Panc1 (cell line): ENCODE measurements around the gene SHROOM2. TPM values are rescaled to one million over a fixed set of nuclear protein-coding genes. Genes with fewer than 3 reads are reported as not detected.

Experiments
- ATAC-seq: fragments of 200-7000 bp; cut with Tn5 transposase; 2 replicates; pipeline ENCODE4 v1.9.1; 2020; ENCODE audit warnings: mild to moderate bottlenecking, moderate library complexity
- BruUV-seq: library from RNA; stranded (reverse); fragments of 400-500 nt; replicated peaks from 2 replicates; lab custom pipeline; 2021; lab: Mats Ljungman, UMichigan
- CTCF ChIA-PET: fragments of 300-600 bp; sonication (Branson Sonifier 250); formaldehyde crosslinking; loops from one replicate; lab custom pipeline; 2022; ENCODE audit warnings: antibody characterized with exemption; lab: Charles Lee
- POLR2A ChIA-PET: fragments of 300-600 bp; sonication (Branson Sonifier 250); formaldehyde crosslinking; loops from one replicate; lab custom pipeline; 2022; ENCODE audit warnings: antibody characterized with exemption; lab: Charles Lee
- DNase-seq: peaks from one replicate; pipeline ENCODE4 v3.0.0-alpha.2; 2010; ENCODE audit warnings: low read depth, low spot score
- H3K27ac ChIP-seq: 2 replicates; pipeline ENCODE4 v1.5.1; 2011; ENCODE audit warnings: mild to moderate bottlenecking, low read length, inconsistent platforms
- H3K27me3 ChIP-seq: fragments of 200-500 bp; sonication (Bioruptor generic); 2 replicates; pipeline ENCODE4 v1.6.0; 2014; ENCODE audit warnings: low read length, inconsistent platforms; ENCODE audit not compliant: control insufficient read depth, insufficient read depth
- H3K36me3 ChIP-seq: fragments of 200-500 bp; sonication (Bioruptor generic); 2 replicates; pipeline ENCODE4 v1.5.1; 2014; ENCODE audit warnings: inconsistent platforms, mild to moderate bottlenecking, low read length, moderate library complexity; ENCODE audit not compliant: control insufficient read depth, insufficient read depth
- H3K4me1 ChIP-seq: 2 replicates; pipeline ENCODE4 v1.5.1; 2011; ENCODE audit warnings: inconsistent platforms, mild to moderate bottlenecking, low read length, moderate library complexity; ENCODE audit not compliant: control insufficient read depth, insufficient read depth
- H3K4me3 ChIP-seq, 2 experiments: 2 replicates each; pipeline ENCODE4 v1.5.1; 2011 to 2012; ENCODE audit warnings: low read depth in 2 of 2, low read length in 2 of 2, mild to moderate bottlenecking in 2 of 2, inconsistent platforms in 1 of 2, moderate library complexity in 1 of 2
- H3K9me3 ChIP-seq: fragments of 200-500 bp; sonication (Bioruptor generic); 2 replicates; pipeline ENCODE4 v1.5.1; 2014; ENCODE audit warnings: low read depth, mild to moderate bottlenecking, inconsistent platforms, low read length, moderate library complexity; ENCODE audit not compliant: control insufficient read depth, insufficient read depth
- POLR2AphosphoS5 ChIP-seq: IDR thresholded peaks from 2 replicates; pipeline ENCODE4 v1.6.1; 2012; ENCODE audit warnings: mild to moderate bottlenecking, low read depth, low read length, moderate library complexity
- SIN3A ChIP-seq: IDR thresholded peaks from 2 replicates; pipeline ENCODE4 v1.6.1; 2012; ENCODE audit warnings: low read depth, mild to moderate bottlenecking, low read length, moderate library complexity, borderline replicate concordance; ENCODE audit not compliant: insufficient read depth
- TCF7L2 ChIP-seq: IDR thresholded peaks from 2 replicates; pipeline ENCODE4 v1.6.1; 2011; ENCODE audit warnings: mild to moderate bottlenecking, low read depth, low read length, inconsistent platforms
- in situ Hi-C: cut with HindIII; loops from 2 replicates; pipeline ENCODE4 v1.10.0; 2016; ENCODE audit warnings: low sequenced_read_pairs, low pct_unique_long_range_greater_than_20kb
- intact Hi-C: fragments of 100-400 bp; cut with micrococcal nuclease; formaldehyde crosslinking; loops from one replicate; pipeline ENCODE4 v1.10.0; 2022; ENCODE audit not compliant: unreplicated experiment
- total RNA-seq: library from RNA; stranded (reverse); gene quantifications from one replicate; pipeline ENCODE4 v1.2.1, GENCODE V29; 2021; ENCODE audit not compliant: unreplicated experiment
- TF ChIP-seq, protein P1 (sequence below), 2 experiments: IDR thresholded peaks; 2 replicates each; pipeline ENCODE4 v1.6.1; 2011 to 2012; ENCODE audit warnings: low read depth in 2 of 2, control low read depth in 1 of 2, low read length in 1 of 2, mild to moderate bottlenecking in 1 of 2, moderate library complexity in 1 of 2; ENCODE audit not compliant: insufficient read depth in 1 of 2
- TF ChIP-seq, protein P2 (sequence below): fragments of 450-650 bp; IDR thresholded peaks from 2 replicates; pipeline ENCODE4 v1.5.1; 2017; ENCODE audit warnings: mild to moderate bottlenecking

Gene SHROOM2
- total RNA-seq, 1 experiment from 2014 or later, result 0.72 TPM

DNA sequence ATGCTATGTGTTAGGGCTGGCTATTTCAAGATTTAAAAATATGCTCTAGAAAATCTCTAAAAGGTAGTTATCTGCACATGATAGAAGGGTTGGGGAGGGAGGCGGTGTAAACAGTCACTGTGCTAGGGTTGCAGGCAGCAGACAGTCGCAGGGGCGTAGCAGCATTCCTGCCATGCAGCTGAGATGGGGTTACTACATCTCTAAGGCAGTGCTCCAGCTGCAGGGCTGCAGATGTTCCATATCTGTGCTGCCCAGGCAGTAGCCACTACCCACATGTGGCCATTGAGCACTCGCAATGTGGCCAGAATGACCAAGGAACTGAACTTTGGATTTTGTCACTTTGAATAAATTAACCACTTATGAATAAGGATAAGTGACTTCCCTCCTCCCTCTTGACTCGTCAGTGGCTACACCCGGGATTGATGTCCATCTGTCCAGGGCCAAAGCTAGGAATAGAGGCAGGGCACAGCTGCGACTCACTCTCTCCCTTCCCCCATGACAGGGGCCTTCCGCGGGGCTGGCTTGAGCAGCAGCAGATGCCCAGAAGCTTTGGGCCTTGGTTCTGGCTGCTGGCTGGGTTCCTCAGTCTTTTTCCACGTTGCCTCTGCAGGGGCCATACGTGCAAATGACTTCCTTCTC lies 101.5 kb downstream of the SHROOM2 start:
- TF ChIP-seq, protein P1, sequence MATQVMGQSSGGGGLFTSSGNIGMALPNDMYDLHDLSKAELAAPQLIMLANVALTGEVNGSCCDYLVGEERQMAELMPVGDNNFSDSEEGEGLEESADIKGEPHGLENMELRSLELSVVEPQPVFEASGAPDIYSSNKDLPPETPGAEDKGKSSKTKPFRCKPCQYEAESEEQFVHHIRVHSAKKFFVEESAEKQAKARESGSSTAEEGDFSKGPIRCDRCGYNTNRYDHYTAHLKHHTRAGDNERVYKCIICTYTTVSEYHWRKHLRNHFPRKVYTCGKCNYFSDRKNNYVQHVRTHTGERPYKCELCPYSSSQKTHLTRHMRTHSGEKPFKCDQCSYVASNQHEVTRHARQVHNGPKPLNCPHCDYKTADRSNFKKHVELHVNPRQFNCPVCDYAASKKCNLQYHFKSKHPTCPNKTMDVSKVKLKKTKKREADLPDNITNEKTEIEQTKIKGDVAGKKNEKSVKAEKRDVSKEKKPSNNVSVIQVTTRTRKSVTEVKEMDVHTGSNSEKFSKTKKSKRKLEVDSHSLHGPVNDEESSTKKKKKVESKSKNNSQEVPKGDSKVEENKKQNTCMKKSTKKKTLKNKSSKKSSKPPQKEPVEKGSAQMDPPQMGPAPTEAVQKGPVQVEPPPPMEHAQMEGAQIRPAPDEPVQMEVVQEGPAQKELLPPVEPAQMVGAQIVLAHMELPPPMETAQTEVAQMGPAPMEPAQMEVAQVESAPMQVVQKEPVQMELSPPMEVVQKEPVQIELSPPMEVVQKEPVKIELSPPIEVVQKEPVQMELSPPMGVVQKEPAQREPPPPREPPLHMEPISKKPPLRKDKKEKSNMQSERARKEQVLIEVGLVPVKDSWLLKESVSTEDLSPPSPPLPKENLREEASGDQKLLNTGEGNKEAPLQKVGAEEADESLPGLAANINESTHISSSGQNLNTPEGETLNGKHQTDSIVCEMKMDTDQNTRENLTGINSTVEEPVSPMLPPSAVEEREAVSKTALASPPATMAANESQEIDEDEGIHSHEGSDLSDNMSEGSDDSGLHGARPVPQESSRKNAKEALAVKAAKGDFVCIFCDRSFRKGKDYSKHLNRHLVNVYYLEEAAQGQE (IDR thresholded peaks at IDR 0.05; ENCODE audit: insufficient read depth in 1 of 2, low read depth in 2 of 2, low read length in 1 of 2), result no peak
- TF ChIP-seq POLR2AphosphoS5 (no peak), TCF7L2 (no peak), SIN3A (no peak)
- TF ChIP-seq, protein P2, sequence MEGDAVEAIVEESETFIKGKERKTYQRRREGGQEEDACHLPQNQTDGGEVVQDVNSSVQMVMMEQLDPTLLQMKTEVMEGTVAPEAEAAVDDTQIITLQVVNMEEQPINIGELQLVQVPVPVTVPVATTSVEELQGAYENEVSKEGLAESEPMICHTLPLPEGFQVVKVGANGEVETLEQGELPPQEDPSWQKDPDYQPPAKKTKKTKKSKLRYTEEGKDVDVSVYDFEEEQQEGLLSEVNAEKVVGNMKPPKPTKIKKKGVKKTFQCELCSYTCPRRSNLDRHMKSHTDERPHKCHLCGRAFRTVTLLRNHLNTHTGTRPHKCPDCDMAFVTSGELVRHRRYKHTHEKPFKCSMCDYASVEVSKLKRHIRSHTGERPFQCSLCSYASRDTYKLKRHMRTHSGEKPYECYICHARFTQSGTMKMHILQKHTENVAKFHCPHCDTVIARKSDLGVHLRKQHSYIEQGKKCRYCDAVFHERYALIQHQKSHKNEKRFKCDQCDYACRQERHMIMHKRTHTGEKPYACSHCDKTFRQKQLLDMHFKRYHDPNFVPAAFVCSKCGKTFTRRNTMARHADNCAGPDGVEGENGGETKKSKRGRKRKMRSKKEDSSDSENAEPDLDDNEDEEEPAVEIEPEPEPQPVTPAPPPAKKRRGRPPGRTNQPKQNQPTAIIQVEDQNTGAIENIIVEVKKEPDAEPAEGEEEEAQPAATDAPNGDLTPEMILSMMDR, result no peak
- in situ Hi-C loops (no loop called here), intact Hi-C loops (no loop called here)
- Histone ChIP-seq H3K27me3 (no peaks in the 10 kb centered on the region), H3K9me3 (no peaks in the 10 kb centered on the region), H3K27ac (no peak overlapping the region), H3K36me3 (no peaks in the 10 kb centered on the region), H3K4me1 (no peaks in the 10 kb centered on the region), H3K4me3 (no peak overlapping the region)
- no peak for ATAC-seq
- POLR2A ChIA-PET, result no interaction called here
- CTCF ChIA-PET, result no interaction called here
- BruUV-seq, result no TSS peak
- no peak for DNase-seq

DNA sequence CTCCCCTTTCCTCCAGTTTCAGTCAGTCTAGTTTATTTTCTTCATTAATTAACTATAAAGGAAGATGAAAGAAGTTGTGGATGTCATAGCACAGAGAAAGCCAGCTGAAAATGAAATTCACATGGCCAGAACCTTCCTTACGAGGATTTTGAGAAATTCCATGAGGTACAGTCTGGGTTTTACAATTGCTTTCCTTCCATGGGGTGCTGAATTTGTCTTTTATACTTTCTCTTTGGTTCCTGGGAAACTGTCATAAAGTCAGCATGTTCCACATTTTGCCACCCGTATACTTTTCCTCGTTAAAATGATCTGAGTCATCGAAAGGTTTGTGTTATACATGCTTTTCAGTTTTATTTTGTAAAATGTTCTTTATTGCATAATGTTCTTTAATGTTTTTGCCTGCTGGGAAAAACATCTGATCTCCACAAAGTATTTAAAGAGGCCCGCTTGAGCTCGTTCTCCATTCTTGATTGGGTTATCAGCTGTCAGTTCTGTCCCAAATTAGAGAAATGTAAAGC lies 102.8 kb downstream of the SHROOM2 start:
- intact Hi-C loops, result no loop called here
- H3K9me3 ChIP-seq, result no peaks in the 10 kb centered on the region
- POLR2A ChIA-PET, result no interaction called here
- H3K36me3 ChIP-seq, result no peaks in the 10 kb centered on the region
- in situ Hi-C loops, result no loop called here
- H3K4me3 ChIP-seq, result no peak overlapping the region
- DNase-seq, result no peak
- H3K4me1 ChIP-seq, result no peaks in the 10 kb centered on the region
- H3K27me3 ChIP-seq, result no peaks in the 10 kb centered on the region
- H3K27ac ChIP-seq, result no peak overlapping the region
- TF ChIP-seq, protein P2, result no peak
- TF ChIP-seq, protein P1 (IDR thresholded peaks at IDR 0.05; ENCODE audit: insufficient read depth in 1 of 2, low read depth in 2 of 2, low read length in 1 of 2), result no peak
- TF ChIP-seq TCF7L2 (no peak), SIN3A (no peak), POLR2AphosphoS5 (no peak)
- BruUV-seq, result no TSS peak
- CTCF ChIA-PET, result no interaction called here
- ATAC-seq, result no peak
